SK-N-SH (cell line): ENCODE measurements around the gene MID2. TPM values are rescaled to one million over a fixed set of nuclear protein-coding genes. Genes with fewer than 3 reads are reported as not detected.
A peak's percentile ranks its signal among the peaks of the same experiment; 100 is the strongest.

ENCODE experiments used
- CTCF ChIA-PET: fragments of 300-600, 350-600 bp; formaldehyde crosslinking; extraction: SDS; loops from one replicate; lab custom pipeline; 2021; lab: Yijun Ruan, JAX
- POLR2A ChIA-PET: fragments of 350-600 bp; sonication (Branson Sonifier 250); formaldehyde crosslinking; extraction: SDS; loops from one replicate; lab custom pipeline; 2020; ENCODE audit warnings: antibody characterized with exemption, inconsistent platforms; lab: Yijun Ruan, JAX
- DNase-seq: peaks from one replicate; pipeline ENCODE4 v3.0.0; 2012
- H2AFZ ChIP-seq: fragments of 200-600 bp; sonication (generic); 2 replicates; pipeline ENCODE4 v1.8.1; 2016; ENCODE audit warnings: antibody characterized with exemption, mild to moderate bottlenecking, low read depth
- H3F3A ChIP-seq: fragments of 200-600 bp; sonication (generic); replicated peaks from 2 replicates; pipeline ENCODE3; 2016; ENCODE audit warnings: antibody characterized with exemption, mild to moderate bottlenecking; ENCODE audit not compliant: insufficient read depth
- H3K27ac ChIP-seq, 2 experiments: fragments of 200-500 bp in 1 of 2; fragments of 200-600 bp in 1 of 2; sonication (Bioruptor generic) in 1 of 2; sonication (generic), shearing (Covaris generic) in 1 of 2; 2 replicates each; pipeline versions ENCODE4 v1.5.1 to v1.6.1; 2014 to 2016; ENCODE audit warnings: low read depth in 2 of 2, inconsistent platforms in 1 of 2, low read length in 1 of 2, mild to moderate bottlenecking in 1 of 2, mixed read lengths in 1 of 2
- H3K27me3 ChIP-seq: fragments of 200-600 bp; sonication (generic), shearing (Covaris generic); 2 replicates; pipeline ENCODE4 v1.6.1; 2016; ENCODE audit warnings: mixed run types; ENCODE audit not compliant: insufficient read depth
- H3K36me3 ChIP-seq, 2 experiments: fragments of 200-500 bp in 1 of 2; fragments of 200-600 bp in 1 of 2; sonication (Bioruptor generic) in 1 of 2; sonication (generic) in 1 of 2; replicated peaks in 1 of 2; 2 replicates each; pipeline versions ENCODE3 to v1.5.1; 2014 to 2016; ENCODE audit warnings: low read length in 1 of 2, mild to moderate bottlenecking in 1 of 2; ENCODE audit not compliant: insufficient read depth in 2 of 2, control insufficient read depth in 1 of 2
- H3K4me1 ChIP-seq, 2 experiments: fragments of 200-500 bp in 1 of 2; fragments of 200-600 bp in 1 of 2; sonication (Bioruptor generic) in 1 of 2; sonication (generic), shearing (Covaris generic) in 1 of 2; 2 replicates each; pipeline versions ENCODE4 v1.5.1 to v1.6.1; 2014 to 2016; ENCODE audit warnings: low read depth in 1 of 2, low read length in 1 of 2, mixed run types in 1 of 2; ENCODE audit not compliant: insufficient read depth in 2 of 2, control insufficient read depth in 1 of 2
- H3K4me2 ChIP-seq: fragments of 200-600 bp; sonication (generic), shearing (Covaris generic); 2 replicates; pipeline ENCODE4 v1.6.1; 2017; ENCODE audit warnings: mixed run types
- H3K4me3 ChIP-seq, 2 experiments: fragments of 200-500 bp in 1 of 2; fragments of 200-600 bp in 1 of 2; sonication (Bioruptor generic) in 1 of 2; sonication (generic), shearing (Covaris generic) in 1 of 2; 2 replicates each; pipeline versions ENCODE4 v1.5.1 to v1.8.1; 2014 to 2016; ENCODE audit warnings: low read depth in 2 of 2, inconsistent platforms in 1 of 2, low read length in 1 of 2, mild to moderate bottlenecking in 1 of 2, mixed read lengths in 1 of 2, moderate library complexity in 1 of 2
- H3K79me2 ChIP-seq: fragments of 200-600 bp; sonication (generic); 2 replicates; pipeline ENCODE4 v1.8.1; 2017; ENCODE audit warnings: mild to moderate bottlenecking; ENCODE audit not compliant: insufficient read depth
- H3K9ac ChIP-seq: fragments of 200-600 bp; sonication (generic); 2 replicates; pipeline ENCODE4 v1.6.1; 2017; ENCODE audit warnings: mixed run types
- H3K9me2 ChIP-seq: fragments of 200-600 bp; sonication (generic); 2 replicates; pipeline ENCODE4 v1.6.1; 2017; ENCODE audit warnings: mixed run types
- H3K9me3 ChIP-seq: fragments of 200-600 bp; sonication (generic); 2 replicates; pipeline ENCODE4 v1.6.1; 2017; ENCODE audit warnings: mixed run types, mild to moderate bottlenecking, moderate library complexity
- H4K20me1 ChIP-seq: fragments of 200-600 bp; sonication (generic); 2 replicates; pipeline ENCODE4 v1.6.1; 2017; ENCODE audit warnings: mild to moderate bottlenecking, mixed run types; ENCODE audit not compliant: insufficient read depth
- CHD2 ChIP-seq: fragments of 150-350 bp; IDR thresholded peaks from 2 replicates; pipeline ENCODE4 v1.6.1; 2018; ENCODE audit warnings: low read length; ENCODE audit not compliant: partially characterized antibody
- EZH2phosphoT487 ChIP-seq: fragments of 200-600 bp; sonication (generic); IDR thresholded peaks from 2 replicates; pipeline ENCODE4 v1.6.1; 2017; ENCODE audit warnings: low read depth, mixed run types, mild to moderate bottlenecking, antibody characterized with exemption, moderate library complexity, borderline replicate concordance
- FOXJ3 ChIP-seq: sonication (generic); formaldehyde crosslinking; IDR thresholded peaks from 2 replicates; pipeline ENCODE4 v1.5.1; 2020; ENCODE audit warnings: mild to moderate bottlenecking, missing genetic modification reagents
- GATA2 ChIP-seq: sonication (generic); formaldehyde crosslinking; IDR thresholded peaks from 2 replicates; pipeline ENCODE4 v1.5.0; 2020; ENCODE audit warnings: mild to moderate bottlenecking, missing genetic modification reagents
- IRF3 ChIP-seq: fragments of 150-350 bp; IDR thresholded peaks from 2 replicates; pipeline ENCODE4 v1.6.1; 2016; ENCODE audit warnings: mild to moderate bottlenecking, low read depth, low read length
- JUND ChIP-seq: IDR thresholded peaks from 2 replicates; pipeline ENCODE4 v1.4.0; 2012
- MEF2A ChIP-seq: IDR thresholded peaks from 2 replicates; pipeline ENCODE4 v1.4.0; 2012; ENCODE audit warnings: low read depth, borderline replicate concordance
- MXI1 ChIP-seq: IDR thresholded peaks from 2 replicates; pipeline ENCODE4 v1.6.1; 2012; ENCODE audit warnings: mild to moderate bottlenecking, low read depth, low read length, improper control_type of control experiment
- RAD21 ChIP-seq: IDR thresholded peaks from 2 replicates; pipeline ENCODE4 v1.6.1; 2012; ENCODE audit warnings: mild to moderate bottlenecking, low read length
- RFX5 ChIP-seq: IDR thresholded peaks from 2 replicates; pipeline ENCODE4 v1.6.1; 2012; ENCODE audit warnings: mild to moderate bottlenecking, improper control_type of control experiment, low read length
- RXRA ChIP-seq: IDR thresholded peaks from 2 replicates; pipeline ENCODE4 v1.4.0; 2012; ENCODE audit warnings: low read depth, mild to moderate bottlenecking, borderline replicate concordance
- TCF12 ChIP-seq: IDR thresholded peaks from 2 replicates; pipeline ENCODE4 v1.4.0; 2012
- USF1 ChIP-seq: IDR thresholded peaks from 2 replicates; pipeline ENCODE4 v1.4.0; 2012; ENCODE audit warnings: low read depth, borderline replicate concordance
- USF2 ChIP-seq: fragments of 150-350 bp; IDR thresholded peaks from 2 replicates; pipeline ENCODE4 v1.6.1; 2017; ENCODE audit warnings: antibody characterized with exemption, low read length, low read depth, borderline replicate concordance
- YY1 ChIP-seq: IDR thresholded peaks from 2 replicates; pipeline ENCODE4 v1.4.0; 2012; ENCODE audit warnings: low read depth, mild to moderate bottlenecking
- ZBTB33 ChIP-seq: IDR thresholded peaks from 2 replicates; pipeline ENCODE4 v1.4.0; 2012; ENCODE audit warnings: low read depth, borderline replicate concordance
- WGBS: methylation state at CpG from one replicate; pipeline ENCODE4 v1.1.6; 2017; ENCODE audit warnings: low lambda C conversion rate; 5-methylcytosine and 5-hydroxymethylcytosine counted together
- polyA plus RNA-seq, 3 experiments: library from polyadenylated mRNA; depleted of rRNA; stranded (reverse); fragments of >200 nt; gene quantifications; 2 replicates each; pipeline ENCODE4 v1.2.3, GENCODE V29; 2012

Gene MID2
- 0.16 and 0.18 TPM in 2 replicates for polyA plus RNA-seq (2012; rRNA removed)
- 0.12 and 0.14 TPM in 2 replicates for polyA plus RNA-seq (2012; cell fraction: cytosol; rRNA removed)
- 0.16 and 0.25 TPM in 2 replicates for polyA plus RNA-seq (2012; cell fraction: nucleus; rRNA removed)

- WGBS, result 22% methylated on average over 19 of the region's 32 CpGs
- no peaks in the 10 kb centered on the region for H3K36me3 ChIP-seq
- H3K79me2 ChIP-seq, result no peaks in the 10 kb centered on the region
- H3K27ac ChIP-seq, result no peak within 1 kb of the TSS
- H3K27me3 ChIP-seq, result peaks cover 8% of the 10 kb centered on the region; the same call in 1 of the 2 replicates
- H3F3A ChIP-seq, result no peaks in the 10 kb centered on the region
- no peaks in the 10 kb centered on the region for H3K4me1 ChIP-seq
- no peak for TF ChIP-seq FOXJ3
- TF ChIP-seq RAD21, result no peak
- TF ChIP-seq RXRA, result no peak
- TF ChIP-seq USF1, result no peak
- TF ChIP-seq GATA2 (CRISPR knock-in tag), result no peak
- TF ChIP-seq RFX5, result no peak
- TF ChIP-seq EZH2phosphoT487, result no peak
- no peak for TF ChIP-seq ZBTB33
- no peak for TF ChIP-seq JUND
- no peak for TF ChIP-seq YY1
- no peak for TF ChIP-seq IRF3
- TF ChIP-seq USF2, result no peak
- TF ChIP-seq MXI1, result no peak
- TF ChIP-seq MEF2A, result no peak
- no peak for TF ChIP-seq CHD2
- no peak for TF ChIP-seq TCF12
- no peak within 1 kb of the TSS for H2AFZ ChIP-seq
- H3K4me3 ChIP-seq, result peak within 1 kb of the TSS; percentile 34 to 39; a peak in 3 of 4 replicates
- DNase-seq, result peak; percentile 17
- H3K9ac ChIP-seq, result no peak within 1 kb of the TSS
- no peaks in the 10 kb centered on the region for H3K9me3 ChIP-seq
- POLR2A ChIA-PET, result no interaction called here
- CTCF ChIA-PET, result no interaction called here
- no peaks in the 10 kb centered on the region for H3K9me2 ChIP-seq
- peak within 1 kb of the TSS; percentile 50 for H3K4me2 ChIP-seq
- no peaks in the 10 kb centered on the region for H4K20me1 ChIP-seq
Measured at GRCh38 chrX:107825698-107826237, at the start of gene MID2. MID2 (plus strand) TSS chrX:107825866; CDS start chrX:107826427, 561 bp downstream.
